ENCODE data around the gene HABP4. TPM values are rescaled to one million over a fixed set of nuclear protein-coding genes. Genes with fewer than 3 reads are reported as not detected.

HABP4 gene
- total and polyA plus RNA-seq, 10 of the 15 experiments (the other 5 are each of a cell fraction or from before 2014, with no cell fraction given), result 1.6 to 15.4 (median 11.6) TPM

- TF ChIP-seq ZBTB40 (IDR thresholded peaks at IDR 0.05; ENCODE audit: borderline replicate concordance), result no peak
- TF ChIP-seq CREB1 (IDR thresholded peaks at IDR 0.05; ENCODE audit: low read depth), result no peak
- no peak for TF ChIP-seq RELA (IDR thresholded peaks at IDR 0.05; ENCODE audit: borderline replicate concordance, partially characterized antibody)
- TF ChIP-seq E2F4 (IDR thresholded peaks at IDR 0.05; ENCODE audit: low read depth, low read length), result no peak
- TF ChIP-seq SIX5 (IDR thresholded peaks at IDR 0.05; ENCODE audit: low read depth, low read length, severe bottlenecking), result no peak
- no peak for TF ChIP-seq POLR2A (IDR thresholded peaks at IDR 0.05; ENCODE audit: low read depth, low read length)
- TF ChIP-seq TCF3 (IDR thresholded peaks at IDR 0.05; ENCODE audit: borderline replicate concordance, insufficient read depth, low read depth, low read length), result no peak
- no peak for TF ChIP-seq E2F8 (IDR thresholded peaks at IDR 0.05; ENCODE audit: low read depth, partially characterized antibody)
- no peak for TF ChIP-seq SREBF2 (IDR thresholded peaks at IDR 0.05; ENCODE audit: low read length)
- TF ChIP-seq SRF (IDR thresholded peaks at IDR 0.05; ENCODE audit: low read depth in 2 of 2, low read length in 2 of 2), result peak in 1 of 2 experiments; percentile 69; a peak in 1 of 4 replicates
- TF ChIP-seq ETV6 (conservative IDR thresholded peaks at IDR 0.05 in 1 of 2, IDR thresholded peaks at IDR 0.05 in 1 of 2; ENCODE audit: borderline replicate concordance in 1 of 2, low read depth in 1 of 2), result no peak
- no peak for TF ChIP-seq SMC3 (IDR thresholded peaks at IDR 0.05; ENCODE audit: borderline replicate concordance, low read length)
- peak; percentile 58; the same call in 1 of the 2 replicates for TF ChIP-seq RELB (IDR thresholded peaks at IDR 0.05; ENCODE audit: low read depth)
- TF ChIP-seq BCL11A (IDR thresholded peaks at IDR 0.05; ENCODE audit: low read depth, low read length), result no peak
- TF ChIP-seq RBBP5 (conservative IDR thresholded peaks at IDR 0.05), result no peak
- no peak for TF ChIP-seq POLR2AphosphoS5 (IDR thresholded peaks at IDR 0.05; ENCODE audit: low read length)
- TF ChIP-seq PML (IDR thresholded peaks at IDR 0.05; ENCODE audit: low read length), result no peak
- TF ChIP-seq ZBTB33 (IDR thresholded peaks at IDR 0.05), result no peak
Measured at GRCh38 chr9:96420468-96421219, 29.3 kb upstream of the HABP4 start (continued).

Data from GM12878 (cell line).